Measurements from ENCODE around the gene GRIA1. TPM values are rescaled to one million over a fixed set of nuclear protein-coding genes. Genes with fewer than 3 reads are reported as not detected.

The GRIA1 gene
- total RNA-seq, 1 experiment from 2014 or later = 0.81 TPM

- TF ChIP-seq GRHL2 (CRISPR knock-in tag; IDR thresholded peaks at IDR 0.05; ENCODE audit: insufficient replicate concordance, severe bottlenecking) (no peak), AR (CRISPR knock-in tag; IDR thresholded peaks at IDR 0.05) (no peak), FOXK1 (CRISPR knock-in tag; IDR thresholded peaks at IDR 0.05) (no peak), SP1 (CRISPR knock-in tag; conservative IDR thresholded peaks at IDR 0.05) (no peak), JUN (CRISPR knock-in tag; IDR thresholded peaks at IDR 0.05) (no peak), CREB1 (CRISPR knock-in tag; IDR thresholded peaks at IDR 0.05) (no peak), OVOL2 (CRISPR knock-in tag; IDR thresholded peaks at IDR 0.05; ENCODE audit: borderline replicate concordance) (no peak)
Measured at GRCh38 chr5:153658606-153659005, 168.1 kb downstream of the GRIA1 start (continued).

- peaks cover 25% of the 10 kb centered on the region for H3K4me1 Mint-ChIP-seq
- H3K36me3 Mint-ChIP-seq = no peaks in the 10 kb centered on the region
- H3K27me3 Mint-ChIP-seq (ENCODE audit: low read depth) = no peaks in the 10 kb centered on the region; the same call in 1 of the 2 replicates
- ATAC-seq = no peak
- H3K27ac Mint-ChIP-seq = no peak overlapping the region
- no peak for DNase-seq (ENCODE audit: low spot score)
- no peak overlapping the region for H3K4me3 Mint-ChIP-seq
- TF ChIP-seq MAX (CRISPR knock-in tag; IDR thresholded peaks at IDR 0.05) (no peak), USF2 (CRISPR knock-in tag; IDR thresholded peaks at IDR 0.05) (no peak), HMGA2 (CRISPR knock-in tag; IDR thresholded peaks at IDR 0.05) (no peak), ZNF425 (CRISPR knock-in tag; conservative IDR thresholded peaks at IDR 0.05) (no peak), ETV6 (CRISPR knock-in tag; IDR thresholded peaks at IDR 0.05) (no peak), RORB (CRISPR knock-in tag; IDR thresholded peaks at IDR 0.05) (no peak), ZNF121 (CRISPR knock-in tag; IDR thresholded peaks at IDR 0.05) (no peak), FOXP4 (CRISPR knock-in tag; IDR thresholded peaks at IDR 0.05) (no peak), CREM (CRISPR knock-in tag; IDR thresholded peaks at IDR 0.05) (no peak), NR2C2 (CRISPR knock-in tag; IDR thresholded peaks at IDR 0.05) (no peak), ATF2 (CRISPR knock-in tag; IDR thresholded peaks at IDR 0.05; ENCODE audit: borderline replicate concordance, low read depth) (no peak), ZNF671 (CRISPR knock-in tag; IDR thresholded peaks at IDR 0.05) (no peak), AR (CRISPR knock-in tag; IDR thresholded peaks at IDR 0.05) (no peak), NR3C1 (CRISPR knock-in tag; conservative IDR thresholded peaks at IDR 0.05; ENCODE audit: low read depth) (no peak), FOXJ3 (CRISPR knock-in tag; IDR thresholded peaks at IDR 0.05; ENCODE audit: borderline replicate concordance) (no peak), NFE2L1 (CRISPR knock-in tag; IDR thresholded peaks at IDR 0.05) (no peak)
- H3K9me3 Mint-ChIP-seq = no peaks in the 10 kb centered on the region
- ChIA-PET POLR2A (no interaction called here), CTCF (no interaction called here)
Measured at GRCh38 chr5:153659039-153659736, 168.7 kb downstream of the GRIA1 start.

Measured in WTC11 (cell line).